HG03159 (cell line): ENCODE results near the gene CCDC85B.

Source experiments
- ATAC-seq: cut with Tn5 transposase; IDR thresholded peaks from one replicate; pipeline ENCODE4 v1.9.1; 2021; ENCODE audit warnings: mild to moderate bottlenecking, moderate library complexity; ENCODE audit not compliant: unreplicated experiment

CCDC85B gene

GRCh38 chr11:65868076-65868667, 22.3 kb upstream of the CCDC85B start:
- ATAC-seq = no peak

- ATAC-seq = no peak
These were observed 21.6 kb upstream of the CCDC85B start for GRCh38 chr11:65868907-65869306.

GRCh38 chr11:65869643-65870306, 20.7 kb upstream of the CCDC85B start:
- no peak for ATAC-seq

GRCh38 chr11:65870307-65870658, 20.2 kb upstream of the CCDC85B start:
- ATAC-seq = no peak

GRCh38 chr11:65870706-65871681, 19.5 kb upstream of the CCDC85B start:
- ATAC-seq = no peak

GRCh38 chr11:65871811-65872548, 18.5 kb upstream of the CCDC85B start:
- no peak for ATAC-seq

- ATAC-seq = no peak
These were observed 17.7 kb upstream of the CCDC85B start, which contains the start of gene EFEMP2 for GRCh38 chr11:65872586-65873317. EFEMP2 (minus strand) TSS chr11:65872800; CDS start chr11:65872354, 446 bp downstream.

- peak; percentile 74 for ATAC-seq
These were observed 16.9 kb upstream of the CCDC85B start for GRCh38 chr11:65873318-65874156.

GRCh38 chr11:65879617-65880016, 10.9 kb upstream of the CCDC85B start, which contains the start of gene CTSW:
CTSW (plus strand) TSS chr11:65879837; CDS start chr11:65879855, 18 bp downstream.
- ATAC-seq = no peak

GRCh38 chr11:65880027-65880426, 10.4 kb upstream of the CCDC85B start:
- ATAC-seq = no peak

- no peak for ATAC-seq
These were observed 9.5 kb upstream of the CCDC85B start for GRCh38 chr11:65880844-65881421.

- no peak for ATAC-seq
These were observed 8.1 kb upstream of the CCDC85B start for GRCh38 chr11:65882120-65883057.

GRCh38 chr11:65883058-65883761, 7.3 kb upstream of the CCDC85B start:
- no peak for ATAC-seq

GRCh38 chr11:65883786-65884715, 6.4 kb upstream of the CCDC85B start:
- no peak for ATAC-seq

GRCh38 chr11:65884716-65885092, 5.8 kb upstream of the CCDC85B start:
- ATAC-seq = no peak

GRCh38 chr11:65885231-65885630, 5.2 kb upstream of the CCDC85B start:
- no peak for ATAC-seq
